SH-SY5Y (cell line): Measurements from ENCODE around the gene ELMO1.

Experiments used
- GATA2 ChIP-seq: IDR thresholded peaks from 2 replicates; pipeline ENCODE4 v1.6.1; 2011; ENCODE audit warnings: mild to moderate bottlenecking, low read depth, low read length
- GATA3 ChIP-seq: IDR thresholded peaks from 2 replicates; pipeline ENCODE4 v1.6.1; 2011; ENCODE audit warnings: low read depth, mild to moderate bottlenecking, low read length, moderate library complexity

ELMO1 gene

GRCh38 chr7:36865019-36865418, 583.6 kb downstream of the ELMO1 start:
- TF ChIP-seq GATA3 (no peak), GATA2 (no peak)

GRCh38 chr7:36863901-36864701, 584.6 kb downstream of the ELMO1 start:
- TF ChIP-seq GATA3 (no peak), GATA2 (peak; percentile 34; the same call in 1 of the 2 replicates)

GRCh38 chr7:36862771-36863261, 585.8 kb downstream of the ELMO1 start:
- TF ChIP-seq GATA3, result no peak

- TF ChIP-seq GATA2 (no peak), GATA3 (no peak)
Observed at GRCh38 chr7:36861656-36862055, 587.0 kb downstream of the ELMO1 start.

GRCh38 chr7:36860681-36861080, 588.0 kb downstream of the ELMO1 start:
- TF ChIP-seq GATA2 (no peak), GATA3 (no peak)

- no peak for TF ChIP-seq GATA3
- no peak for TF ChIP-seq GATA2
Observed at GRCh38 chr7:36855330-36855729, 593.3 kb downstream of the ELMO1 start.

- no peak for TF ChIP-seq GATA3
- TF ChIP-seq GATA2, result no peak
Observed at GRCh38 chr7:36854652-36855051, 594.0 kb downstream of the ELMO1 start.

GRCh38 chr7:36852931-36853330, 595.7 kb downstream of the ELMO1 start:
- no peak for TF ChIP-seq GATA2
- TF ChIP-seq GATA3, result no peak

- no peak for TF ChIP-seq GATA2
- TF ChIP-seq GATA3, result no peak
Observed at GRCh38 chr7:36852017-36852416, 596.6 kb downstream of the ELMO1 start.

- no peak for TF ChIP-seq GATA2
- no peak for TF ChIP-seq GATA3
Observed at GRCh38 chr7:36851382-36851781, 597.3 kb downstream of the ELMO1 start.

GRCh38 chr7:36847946-36848345, 600.7 kb downstream of the ELMO1 start:
- TF ChIP-seq GATA2, result no peak

GRCh38 chr7:36844374-36844773, 604.3 kb downstream of the ELMO1 start:
- TF ChIP-seq GATA3 (no peak), GATA2 (no peak)

- TF ChIP-seq GATA2 (no peak), GATA3 (no peak)
Observed at GRCh38 chr7:36840904-36841303, 607.8 kb downstream of the ELMO1 start.

GRCh38 chr7:36838616-36839225, 609.9 kb downstream of the ELMO1 start:
- TF ChIP-seq GATA3, result no peak

- TF ChIP-seq GATA3 (no peak), GATA2 (no peak)
Observed at GRCh38 chr7:36831049-36831448, 617.6 kb downstream of the ELMO1 start.
